Right lobe of liver (tissue), 6 donors: Measurements from ENCODE around the gene KRTAP12-2. TPM values are rescaled to one million over a fixed set of nuclear protein-coding genes. Genes with fewer than 3 reads are reported as not detected.

ENCODE experiments used
- ATAC-seq, 4 donors: fragments of 200-7000 bp; cut with Tn5 transposase; one replicate each; pipeline ENCODE4 v1.9.1; 2020; ENCODE audit warnings: mild to moderate bottlenecking in 4 of 4, moderate library complexity in 4 of 4
- DNase-seq, 3 donors: peaks; one replicate each; pipeline ENCODE4 v3.0.0-alpha.2; 2020
- H3K27ac ChIP-seq, 3 donors: fragments of 200-600 bp; one replicate each; pipeline ENCODE4 v1.8.0; 2022
- H3K27me3 ChIP-seq, 2 donors: fragments of 200-600 bp; one replicate each; pipeline ENCODE4 v1.8.0; 2022
- H3K36me3 ChIP-seq, 4 donors: fragments of 200-600 bp; sonication (generic) in 1 of 4; one replicate each; pipeline versions ENCODE4 v1.5.1 to v1.8.0; 2017 to 2022; ENCODE audit warnings: control low read depth in 1 of 4
- H3K4me1 ChIP-seq, 4 donors: fragments of 200-600 bp; sonication (generic) in 1 of 4; one replicate each; pipeline versions ENCODE4 v1.5.1 to v1.8.0; 2017 to 2022; ENCODE audit warnings: control low read depth in 1 of 4
- H3K4me3 ChIP-seq, 3 donors: fragments of 200-600 bp; one replicate each; pipeline ENCODE4 v1.8.0; 2022
- H3K9me3 ChIP-seq, 4 donors: fragments of 200-600 bp; sonication (generic) in 1 of 4; one replicate each; pipeline versions ENCODE4 v1.5.1 to v1.8.0; 2017 to 2022; ENCODE audit warnings: control low read depth in 1 of 4
- POLR2A ChIP-seq: fragments of 450-650 bp; IDR thresholded peaks from one replicate; pipeline ENCODE4 v1.6.1; 2017; ENCODE audit warnings: antibody characterized with exemption, mild to moderate bottlenecking
- WGBS: methylation state at CpG from one replicate; pipeline ENCODE4 v1.1.6; 2018; ENCODE audit warnings: low coverage, low lambda C conversion rate; ENCODE audit not compliant: insufficient coverage; ENCODE audit errors: missing lambda C conversion rate; 5-methylcytosine and 5-hydroxymethylcytosine counted together
- intact Hi-C, 2 donors: fragments of 100-400 bp; cut with DNase I; formaldehyde crosslinking; loops; one replicate each; pipeline versions ENCODE4 v1.11.2 to v1.14.1; 2022
- total RNA-seq, 6 experiments: library from RNA; depleted of rRNA in 2 of 6; stranded (reverse); fragments of >200 nt in 2 of 6; fragmentation: NEBNext Ultra II Directional in 3 of 6; extraction: Animal tissue kit (Norgen Biotek cat#: 25700) in 3 of 6; gene quantifications; one replicate each; pipeline versions ENCODE4 v1.1.0 to v1.2.4, GENCODE V29; 2016 to 2023
- TF ChIP-seq, protein P1 (sequence below), 4 donors: fragments of 200-600 bp in 3 of 4; fragments of 450-650 bp in 1 of 4; IDR thresholded peaks; one replicate each; pipeline versions ENCODE4 v1.5.1 to v1.8.0; 2016 to 2022; ENCODE audit warnings: antibody characterized with exemption in 4 of 4, mild to moderate bottlenecking in 2 of 4
- donor health status: DM: no; HTN: yes; CAD: no.
- donor health status: DM: no; HTN: no; CAD: no.
- donor health status: DM: no; HTN: no; CAD: no.
- donor health status: DM: no; HTN: yes; CAD: no.
- donor health status: DM: no; HTN: yes; CAD: no.

KRTAP12-2 gene
- total RNA-seq, 6 experiments from 2014 or later = not detected

DNA sequence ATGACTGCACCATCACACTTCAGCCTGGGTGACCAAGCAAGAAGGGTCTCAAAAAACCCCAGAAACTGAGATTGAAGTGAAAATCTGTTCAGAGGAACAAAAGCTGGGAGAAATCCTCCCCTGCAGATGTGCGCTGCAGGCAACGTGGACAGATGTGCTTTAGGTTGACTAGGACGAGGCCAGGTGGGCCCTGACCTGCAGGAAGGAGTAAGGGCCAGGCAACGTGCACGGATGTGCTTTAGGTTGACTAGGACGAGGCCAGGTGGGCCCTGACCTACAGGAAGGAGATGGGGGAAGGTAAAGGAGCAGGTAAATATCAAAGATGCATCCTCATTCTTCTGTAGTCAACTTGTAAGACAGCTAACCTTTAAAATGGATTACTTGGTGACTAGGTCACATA is 17.8 kb upstream of the KRTAP12-2 start:
- 77% methylated on average over 6 of the region's 6 CpGs for WGBS
- no peak overlapping the region for H3K4me3 ChIP-seq
- intact Hi-C loops = no loop called here
- H3K27me3 ChIP-seq = no peaks in the 10 kb centered on the region
- H3K36me3 ChIP-seq = no peaks in the 10 kb centered on the region
- H3K4me1 ChIP-seq = no peaks in the 10 kb centered on the region
- ATAC-seq (no peak), DNase-seq (no peak)
- TF ChIP-seq, protein P1, sequence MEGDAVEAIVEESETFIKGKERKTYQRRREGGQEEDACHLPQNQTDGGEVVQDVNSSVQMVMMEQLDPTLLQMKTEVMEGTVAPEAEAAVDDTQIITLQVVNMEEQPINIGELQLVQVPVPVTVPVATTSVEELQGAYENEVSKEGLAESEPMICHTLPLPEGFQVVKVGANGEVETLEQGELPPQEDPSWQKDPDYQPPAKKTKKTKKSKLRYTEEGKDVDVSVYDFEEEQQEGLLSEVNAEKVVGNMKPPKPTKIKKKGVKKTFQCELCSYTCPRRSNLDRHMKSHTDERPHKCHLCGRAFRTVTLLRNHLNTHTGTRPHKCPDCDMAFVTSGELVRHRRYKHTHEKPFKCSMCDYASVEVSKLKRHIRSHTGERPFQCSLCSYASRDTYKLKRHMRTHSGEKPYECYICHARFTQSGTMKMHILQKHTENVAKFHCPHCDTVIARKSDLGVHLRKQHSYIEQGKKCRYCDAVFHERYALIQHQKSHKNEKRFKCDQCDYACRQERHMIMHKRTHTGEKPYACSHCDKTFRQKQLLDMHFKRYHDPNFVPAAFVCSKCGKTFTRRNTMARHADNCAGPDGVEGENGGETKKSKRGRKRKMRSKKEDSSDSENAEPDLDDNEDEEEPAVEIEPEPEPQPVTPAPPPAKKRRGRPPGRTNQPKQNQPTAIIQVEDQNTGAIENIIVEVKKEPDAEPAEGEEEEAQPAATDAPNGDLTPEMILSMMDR (IDR thresholded peaks at IDR 0.05) = no peak
- TF ChIP-seq POLR2A = no peak
- H3K9me3 ChIP-seq = no peaks in the 10 kb centered on the region
- no peak overlapping the region for H3K27ac ChIP-seq

DNA sequence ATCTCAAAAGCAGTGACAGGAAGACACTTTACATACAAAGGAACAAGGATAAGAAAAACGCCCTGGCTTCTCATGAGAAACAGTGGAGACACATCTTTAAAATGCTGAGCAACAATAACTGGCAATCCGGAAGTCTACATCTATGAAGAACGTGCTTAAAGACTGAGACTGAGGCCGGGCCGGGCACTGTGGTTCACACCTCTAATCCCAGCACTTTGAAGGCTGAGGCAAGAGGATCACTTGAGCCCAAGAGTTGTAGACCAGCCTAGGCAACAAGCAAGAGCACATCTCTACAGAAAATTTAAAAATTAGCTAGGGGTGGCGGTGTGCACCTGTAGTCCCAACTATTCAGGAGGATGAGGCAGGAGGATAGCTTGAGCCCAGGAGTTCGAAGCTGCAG is 17.4 kb upstream of the KRTAP12-2 start:
- Histone ChIP-seq H3K4me1 (no peaks in the 10 kb centered on the region), H3K36me3 (no peaks in the 10 kb centered on the region), H3K27ac (no peak overlapping the region), H3K27me3 (no peaks in the 10 kb centered on the region), H3K9me3 (no peaks in the 10 kb centered on the region), H3K4me3 (no peak overlapping the region)
- TF ChIP-seq, protein P1 (IDR thresholded peaks at IDR 0.05) = no peak
- TF ChIP-seq POLR2A = no peak
- no peak for DNase-seq
- 47% methylated on average over 3 of the region's 7 CpGs for WGBS
- no peak for ATAC-seq
- intact Hi-C loops = no loop called here

DNA sequence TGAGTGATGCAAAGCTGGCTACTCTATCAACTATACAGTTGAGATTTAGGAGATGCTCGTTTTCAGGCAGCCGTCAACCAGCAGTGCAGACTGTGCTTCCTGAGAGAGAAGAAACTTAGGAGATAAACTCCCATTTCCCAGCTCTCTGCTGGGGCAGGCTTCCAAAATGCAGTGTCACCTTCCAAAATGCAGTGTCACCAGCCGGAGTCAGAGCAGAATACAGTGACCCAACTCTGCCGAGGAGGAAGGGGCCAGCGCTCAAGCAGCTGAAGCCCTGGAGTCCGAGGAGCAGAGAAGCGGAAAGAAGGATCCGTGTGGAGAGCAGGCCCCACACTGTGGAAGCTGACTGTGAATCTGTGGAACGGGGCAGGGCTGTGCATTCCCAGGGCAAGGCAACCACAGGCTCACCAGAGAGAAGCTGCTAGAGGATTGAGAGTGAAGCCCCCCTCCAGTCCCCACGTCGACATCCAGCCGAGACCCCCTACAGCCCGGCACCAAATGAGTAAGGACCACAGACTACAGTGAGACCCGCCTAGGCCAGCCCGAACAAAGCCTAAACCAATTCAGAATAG is 15.9 kb upstream of the KRTAP12-2 start:
- DNase-seq = no peak
- intact Hi-C loops = no loop called here
- H3K4me1 ChIP-seq = no peaks in the 10 kb centered on the region
- no peak for ATAC-seq
- no peak overlapping the region for H3K27ac ChIP-seq
- no peaks in the 10 kb centered on the region for H3K27me3 ChIP-seq
- no peaks in the 10 kb centered on the region for H3K9me3 ChIP-seq
- H3K4me3 ChIP-seq = no peak overlapping the region
- 35% methylated on average over 5 of the region's 15 CpGs for WGBS
- no peaks in the 10 kb centered on the region for H3K36me3 ChIP-seq
- TF ChIP-seq, protein P1 (IDR thresholded peaks at IDR 0.05) = no peak
- no peak for TF ChIP-seq POLR2A

GRCh38 chr21:44681861-44682579 is 15.3 kb upstream of the KRTAP12-2 start, which contains the start of gene KRTAP12-1:
Gene KRTAP12-1 (minus strand): TSS chr21:44682163. CDS start chr21:44682123, 40 bp downstream.
- no peak for TF ChIP-seq POLR2A
- TF ChIP-seq, protein P1 (IDR thresholded peaks at IDR 0.05) = no peak

More at GRCh38 chr21:44681861-44682579, 15.3 kb upstream of the KRTAP12-2 start, which contains the start of gene KRTAP12-1:
- DNase-seq = no peak
- H3K36me3 ChIP-seq = no peaks in the 10 kb centered on the region
- H3K4me3 ChIP-seq = no peak within 1 kb of the TSS
- H3K27ac ChIP-seq = no peak within 1 kb of the TSS
- ATAC-seq = no peak
- intact Hi-C loops = no loop called here
- WGBS = 56% methylated on average over 7 of the region's 23 CpGs
- no peaks in the 10 kb centered on the region for H3K4me1 ChIP-seq
- H3K9me3 ChIP-seq = no peaks in the 10 kb centered on the region
- no peaks in the 10 kb centered on the region for H3K27me3 ChIP-seq
